Stimulated activated CD4-positive, alpha-beta T cell treated with anti-CD3 and anti-CD28 coated beads, Interleukin-4, amount 100 ng/mL, for 4 hours (primary cell): Measurements from ENCODE around the gene SMIM9.
A peak's percentile ranks its signal among the peaks of the same experiment; 100 is the strongest.
"Not testable (repeated sequence)": the region's sequence is repeated elsewhere in the genome, so short reads cannot be mapped to it uniquely, and the experiment has no call there.

ENCODE experiments used
- DNase-seq, 2 experiments: peaks; one replicate each; pipeline ENCODE4 v3.0.0-alpha.2; 2020

The SMIM9 gene

GRCh38 chrX:154834562-154834961, at the start of gene SMIM9:
Gene SMIM9, minus strand, starts transcription at chrX:154834662. Its CDS starts 3,806 bp downstream, at chrX:154830856.
- DNase-seq, result no peak

- DNase-seq, result not testable (repeated sequence)
These were observed 49.6 kb upstream of the SMIM9 start for GRCh38 chrX:154884069-154884468.

DNA sequence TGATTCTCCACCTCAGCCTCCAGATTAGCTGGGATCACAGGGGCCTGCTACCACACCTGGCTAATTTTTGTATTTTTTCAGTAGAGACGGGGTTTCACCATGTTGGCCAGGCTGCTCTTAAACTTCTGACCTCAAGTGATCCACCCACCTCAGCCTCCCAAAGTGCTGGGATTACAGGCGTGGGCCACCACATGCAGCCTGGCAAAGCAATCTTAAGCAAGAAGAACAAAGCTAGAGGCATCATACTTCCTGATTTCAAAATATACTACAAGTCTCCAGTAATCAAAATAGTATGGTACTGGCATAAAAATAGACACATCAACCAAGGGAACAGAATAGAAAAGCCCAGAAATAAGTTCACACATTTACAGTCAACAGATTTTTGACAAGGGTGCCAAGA, 38.9 kb upstream of the SMIM9 start:
- no peak for DNase-seq

- not testable (repeated sequence) for DNase-seq
These were observed 34.1 kb upstream of the SMIM9 start for GRCh38 chrX:154868522-154868921.

DNA sequence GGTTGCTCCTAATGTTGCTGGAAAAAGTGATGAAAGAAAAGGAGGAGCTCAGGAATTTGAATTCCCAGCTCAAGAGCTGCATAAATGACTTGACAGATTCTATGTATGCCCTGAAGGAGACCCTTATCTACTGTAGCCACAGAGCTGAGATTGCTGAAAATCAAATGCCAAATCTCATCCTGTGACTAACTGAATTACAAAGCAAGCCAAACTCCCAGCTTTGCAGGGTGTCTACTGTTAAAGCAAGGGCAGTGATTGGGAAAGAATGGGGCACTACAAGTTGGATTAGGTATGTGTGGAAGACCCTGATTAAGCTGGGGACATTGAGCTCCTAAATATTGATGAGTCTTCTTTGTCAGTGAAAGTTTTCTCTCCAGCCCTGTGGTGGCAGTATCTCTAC, 20.8 kb upstream of the SMIM9 start:
- DNase-seq, result no peak

DNA sequence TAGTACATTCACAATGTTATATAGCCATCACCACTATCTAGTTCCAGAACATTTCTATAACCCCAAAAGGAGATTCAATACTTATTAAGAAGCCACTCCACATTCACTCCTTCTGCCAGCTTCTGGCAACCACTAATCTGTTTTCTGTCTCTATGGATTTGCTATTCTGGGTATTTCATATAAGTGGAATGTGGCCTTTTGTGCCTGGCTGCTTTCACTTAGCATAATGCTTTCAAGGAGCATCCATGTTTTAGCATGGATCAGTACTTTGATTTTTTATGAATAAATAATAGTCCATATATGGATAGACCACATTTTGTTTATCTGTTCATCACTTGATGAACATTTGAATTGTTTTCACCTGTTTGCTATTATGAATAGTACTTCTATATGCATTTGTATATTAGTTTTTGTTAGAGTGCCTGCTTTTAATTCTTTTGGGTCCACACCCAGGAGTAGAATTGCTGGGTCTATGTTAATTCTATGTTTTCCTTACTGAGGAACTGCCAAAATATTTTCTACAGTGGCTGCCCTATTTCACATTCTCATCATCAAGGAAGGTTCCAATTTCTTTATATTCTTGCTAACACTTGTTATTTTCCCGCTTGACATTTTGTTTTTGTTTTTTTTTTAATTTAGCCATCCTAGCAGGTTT, 16.6 kb upstream of the SMIM9 start:
- no peak for DNase-seq

DNA sequence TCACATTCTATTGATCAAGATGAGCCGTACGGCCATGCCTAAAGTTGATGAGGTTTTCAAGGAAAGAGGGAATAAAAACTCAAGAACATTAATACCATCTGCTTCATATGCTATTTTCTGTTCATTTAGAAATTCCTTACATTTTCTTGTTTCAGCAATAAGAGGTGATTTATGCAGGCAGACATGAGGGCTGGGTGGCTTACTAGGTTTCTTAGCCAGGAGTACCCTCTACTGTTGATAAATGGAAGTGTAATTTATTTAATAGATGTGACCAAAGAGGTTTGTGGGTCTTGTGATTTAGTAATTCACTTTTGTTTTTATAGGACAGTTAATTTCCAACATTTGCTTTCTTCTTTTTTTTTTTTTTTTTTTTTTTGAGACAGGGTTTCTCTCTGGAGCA, 6.4 kb upstream of the SMIM9 start:
- peak in 1 of 2 experiments; percentile 1 for DNase-seq

GRCh38 chrX:154836163-154836562, 1.7 kb upstream of the SMIM9 start:
- DNase-seq, result no peak

DNA sequence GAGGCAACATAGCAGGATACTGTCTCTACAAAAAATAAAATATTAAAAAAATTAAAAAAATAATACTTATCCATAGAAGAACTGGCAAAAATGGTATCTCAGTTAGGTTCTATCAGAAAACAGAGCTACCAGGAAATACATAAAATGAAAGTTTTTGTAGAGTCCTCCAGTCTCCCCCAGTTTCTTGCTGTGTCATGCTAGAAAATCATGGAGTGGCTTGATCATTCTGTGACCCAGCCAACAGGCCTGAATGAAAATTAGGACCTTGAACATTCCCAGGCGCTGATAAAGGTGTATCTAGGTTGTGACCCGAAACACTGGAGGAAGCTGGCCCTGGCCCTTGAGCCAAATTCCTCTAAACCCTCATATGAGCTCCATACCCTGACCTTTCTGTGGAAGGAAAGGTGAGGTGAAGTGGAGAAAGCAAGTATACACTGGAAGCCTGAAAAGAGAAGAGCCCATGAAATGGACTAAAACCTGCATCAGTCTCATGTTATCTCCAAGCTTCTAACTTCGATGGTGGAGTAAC, 652 bp downstream of the SMIM9 start:
- no peak for DNase-seq

GRCh38 chrX:154829926-154830442, 4.5 kb downstream of the SMIM9 start:
- DNase-seq, result no peak

DNA sequence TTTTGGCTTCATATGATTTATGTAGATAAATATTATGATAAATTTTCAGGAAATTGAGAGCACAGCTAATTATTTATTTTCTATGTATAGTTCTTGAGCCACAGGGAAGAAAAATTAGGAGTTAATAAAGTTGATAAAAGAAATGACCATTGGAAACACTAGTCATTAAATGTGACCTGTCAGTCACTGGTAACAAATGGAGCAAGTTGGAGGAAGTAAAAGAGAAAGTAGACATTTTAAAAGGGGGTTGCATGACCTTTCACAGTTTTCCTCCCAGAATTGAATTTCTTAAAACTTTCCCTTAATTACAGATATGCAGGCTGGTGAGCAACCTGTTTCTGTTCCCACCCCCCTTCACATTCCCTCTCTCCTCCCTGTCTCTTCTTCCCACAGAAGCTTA, 5.3 kb downstream of the SMIM9 start:
- DNase-seq, result no peak

DNA sequence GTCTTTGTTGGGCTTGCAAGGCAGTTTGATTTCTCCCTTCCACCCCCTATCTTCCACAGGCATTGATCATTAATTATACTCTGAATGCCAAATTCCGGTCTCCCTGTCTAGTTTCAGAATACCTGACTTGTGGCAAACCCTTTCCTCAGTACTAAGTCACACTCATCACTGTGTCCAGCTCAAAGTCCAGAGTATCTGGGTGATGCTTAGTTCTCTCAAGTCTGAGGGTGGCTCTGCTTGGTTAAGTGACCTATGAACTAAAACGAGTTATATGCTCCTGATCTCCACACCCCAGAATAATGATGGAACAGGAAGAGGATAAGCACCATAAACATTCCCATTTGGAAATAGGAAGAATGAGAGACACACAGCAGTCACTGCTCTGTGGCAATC, 6.5 kb downstream of the SMIM9 start:
- DNase-seq, result no peak

DNA sequence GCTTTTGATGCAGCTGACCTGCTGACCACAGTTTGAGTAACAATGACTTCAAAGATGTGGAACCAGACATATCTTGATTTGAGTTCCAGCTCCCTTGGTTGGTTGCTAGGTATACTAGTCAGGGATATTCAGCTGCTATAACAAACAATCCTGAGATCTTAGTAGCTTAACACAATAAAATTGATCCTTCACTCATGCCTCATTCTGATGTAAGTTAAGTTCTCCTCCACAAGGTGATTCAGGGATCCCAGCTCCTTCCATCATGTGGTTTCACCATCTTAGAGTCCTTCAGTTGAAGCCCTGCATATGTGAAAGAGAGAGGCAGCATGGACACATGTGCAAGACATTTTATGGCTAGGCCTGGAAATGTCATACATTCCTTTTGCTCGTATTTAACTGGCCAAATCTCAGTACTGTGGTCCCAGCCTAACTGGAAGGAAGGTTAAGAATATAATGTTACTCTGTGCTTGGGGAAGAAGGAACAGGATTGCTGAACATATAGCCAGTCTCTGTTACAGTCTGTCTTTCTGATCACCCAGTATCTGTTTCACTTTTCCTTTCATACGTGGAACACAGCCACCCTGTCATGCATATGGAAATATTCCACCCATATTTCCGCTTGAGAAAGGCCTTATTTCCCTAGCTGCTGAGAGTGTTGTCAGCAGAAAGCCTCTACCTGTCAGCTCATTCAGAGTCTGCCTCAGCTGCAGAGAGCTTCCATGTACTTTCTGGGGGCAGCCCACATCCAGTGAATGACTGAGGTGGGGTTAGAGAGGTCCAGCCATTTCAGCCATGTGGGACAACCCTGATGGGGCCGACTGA, 7.1 kb downstream of the SMIM9 start:
- DNase-seq, result no peak

GRCh38 chrX:154825586-154825985, 8.9 kb downstream of the SMIM9 start:
- DNase-seq, result not testable (repeated sequence)

GRCh38 chrX:154824638-154825037, 9.8 kb downstream of the SMIM9 start:
- no peak for DNase-seq

GRCh38 chrX:154822029-154822428, 12.4 kb downstream of the SMIM9 start:
- DNase-seq, result no peak

DNA sequence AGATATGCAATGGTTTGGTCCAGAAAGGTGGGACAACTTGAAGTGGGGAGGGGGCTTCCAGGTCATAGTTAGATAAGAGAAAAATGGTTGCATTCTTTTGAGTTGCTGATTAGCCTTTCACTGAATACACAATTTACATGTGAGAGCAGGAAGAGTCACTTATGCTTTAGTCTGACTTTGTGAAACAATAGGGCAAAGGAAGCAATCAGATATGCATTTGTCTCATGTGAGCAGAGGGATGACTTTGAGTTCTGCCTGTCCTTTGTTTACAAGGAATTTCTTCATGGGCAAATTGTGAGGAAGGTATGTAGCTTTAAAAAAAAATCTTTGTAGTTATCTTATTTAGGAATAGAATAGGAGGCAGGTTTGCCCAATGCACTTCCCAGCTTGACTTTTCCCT, 12.9 kb downstream of the SMIM9 start:
- DNase-seq, result no peak

DNA sequence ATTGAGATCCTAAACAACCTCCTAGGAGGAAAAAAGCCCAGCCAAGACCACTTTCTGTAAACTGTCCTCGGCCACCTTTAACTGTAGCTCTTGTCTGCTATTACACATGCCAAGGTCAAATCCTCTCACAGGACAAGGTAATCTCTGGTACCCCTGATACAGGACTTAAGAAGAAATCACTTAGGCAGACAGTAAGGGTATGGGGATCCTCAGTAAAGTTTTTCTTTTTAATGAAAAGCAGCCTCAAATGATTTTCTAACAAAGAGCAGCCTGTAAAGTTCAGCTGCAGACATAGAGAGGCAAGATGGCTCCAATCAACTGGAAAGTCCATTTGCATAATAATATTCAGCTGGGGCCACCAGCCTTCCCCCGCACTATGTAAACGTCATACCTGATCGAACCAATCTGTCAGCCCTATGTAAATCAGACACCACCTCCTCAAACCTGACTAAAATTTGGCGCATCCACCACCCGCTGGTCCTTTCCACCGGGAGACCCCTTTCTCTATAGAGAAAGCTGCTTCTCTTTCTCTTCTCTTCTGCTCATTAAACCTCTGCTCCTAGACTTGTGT, 14.6 kb downstream of the SMIM9 start:
- no peak for DNase-seq

- DNase-seq, result no peak
These were observed 15.3 kb downstream of the SMIM9 start for GRCh38 chrX:154818916-154819770.

DNA sequence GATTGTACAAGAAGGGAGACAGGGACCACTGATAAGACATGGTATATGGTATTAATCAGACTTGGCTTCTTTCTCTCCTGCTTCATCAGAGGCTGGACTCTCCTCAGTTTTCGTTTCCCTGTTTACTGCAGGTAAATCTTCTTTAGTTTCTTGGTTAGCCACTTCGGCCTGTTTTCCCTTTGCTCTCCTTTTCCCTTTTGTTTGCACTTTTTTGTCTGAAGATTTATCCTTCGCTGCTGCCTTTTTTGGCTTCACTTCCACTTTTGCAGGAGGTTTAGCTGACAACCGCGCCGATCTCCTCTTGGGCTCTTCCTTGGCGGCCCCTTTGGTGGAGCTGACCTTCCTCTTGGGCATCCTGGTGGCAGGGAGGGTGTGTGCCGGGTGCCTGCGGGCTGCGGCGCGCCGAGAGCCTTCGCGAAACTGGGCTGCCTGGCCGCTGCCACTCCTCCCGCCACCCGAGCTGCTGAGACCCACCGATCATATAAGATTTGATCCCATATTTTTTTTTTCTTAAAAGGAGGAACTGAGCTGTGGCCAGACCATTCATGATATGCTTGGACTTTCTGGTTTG, 17.3 kb downstream of the SMIM9 start:
- DNase-seq, result not testable (repeated sequence)

GRCh38 chrX:154816326-154816898, 18.1 kb downstream of the SMIM9 start:
- DNase-seq, result not testable (repeated sequence)
